ENCODE results near the gene MAN2B2. TPM values are rescaled to one million over a fixed set of nuclear protein-coding genes. Genes with fewer than 3 reads are reported as not detected.

Gene MAN2B2
- total RNA-seq, 1 experiment from 2014 or later: 30.9 TPM

DNA sequence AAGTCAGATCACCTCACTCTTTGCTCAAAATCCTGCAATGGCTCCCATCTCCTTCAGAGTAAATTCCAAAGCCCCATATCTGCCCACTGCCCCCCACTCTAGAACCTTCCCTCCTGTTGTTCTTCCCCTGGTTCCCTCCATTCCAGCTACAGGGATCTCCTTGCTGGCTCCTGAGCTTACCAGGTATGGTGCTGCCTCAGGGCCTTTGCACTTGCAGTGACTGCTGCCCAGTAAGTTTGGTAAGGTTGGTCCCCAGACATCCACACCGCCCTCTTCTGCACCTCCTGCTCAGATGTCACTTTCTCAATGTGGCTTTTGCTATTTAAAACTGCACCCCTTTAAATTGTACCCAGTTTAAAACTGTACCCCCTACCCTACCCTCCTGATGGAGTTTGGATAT is 7.8 kb upstream of the MAN2B2 start:
- CTCF ChIA-PET: no interaction called here
- BruUV-seq (replicated peaks): no TSS peak
- H3K9me3 Mint-ChIP-seq (ENCODE audit: low read depth, unreplicated experiment): no peaks in the 10 kb centered on the region
- H3K4me1 Mint-ChIP-seq (ENCODE audit: low read depth, unreplicated experiment): peaks cover 9% of the 10 kb centered on the region
- TF ChIP-seq, protein P1, sequence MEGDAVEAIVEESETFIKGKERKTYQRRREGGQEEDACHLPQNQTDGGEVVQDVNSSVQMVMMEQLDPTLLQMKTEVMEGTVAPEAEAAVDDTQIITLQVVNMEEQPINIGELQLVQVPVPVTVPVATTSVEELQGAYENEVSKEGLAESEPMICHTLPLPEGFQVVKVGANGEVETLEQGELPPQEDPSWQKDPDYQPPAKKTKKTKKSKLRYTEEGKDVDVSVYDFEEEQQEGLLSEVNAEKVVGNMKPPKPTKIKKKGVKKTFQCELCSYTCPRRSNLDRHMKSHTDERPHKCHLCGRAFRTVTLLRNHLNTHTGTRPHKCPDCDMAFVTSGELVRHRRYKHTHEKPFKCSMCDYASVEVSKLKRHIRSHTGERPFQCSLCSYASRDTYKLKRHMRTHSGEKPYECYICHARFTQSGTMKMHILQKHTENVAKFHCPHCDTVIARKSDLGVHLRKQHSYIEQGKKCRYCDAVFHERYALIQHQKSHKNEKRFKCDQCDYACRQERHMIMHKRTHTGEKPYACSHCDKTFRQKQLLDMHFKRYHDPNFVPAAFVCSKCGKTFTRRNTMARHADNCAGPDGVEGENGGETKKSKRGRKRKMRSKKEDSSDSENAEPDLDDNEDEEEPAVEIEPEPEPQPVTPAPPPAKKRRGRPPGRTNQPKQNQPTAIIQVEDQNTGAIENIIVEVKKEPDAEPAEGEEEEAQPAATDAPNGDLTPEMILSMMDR (IDR thresholded peaks at IDR 0.05; ENCODE audit: unreplicated experiment): no peak
- H3K27me3 Mint-ChIP-seq (ENCODE audit: unreplicated experiment): peaks cover 76% of the 10 kb centered on the region
- no peaks in the 10 kb centered on the region for H3K36me3 Mint-ChIP-seq (ENCODE audit: insufficient read depth, unreplicated experiment)
- H3K4me3 Mint-ChIP-seq (ENCODE audit: low read depth, unreplicated experiment): no peak overlapping the region
- H3K27ac Mint-ChIP-seq (ENCODE audit: unreplicated experiment): no peak overlapping the region
- DNase-seq: no peak
- intact Hi-C loops (cut with micrococcal nuclease; ENCODE audit: unreplicated experiment): no loop called here

DNA sequence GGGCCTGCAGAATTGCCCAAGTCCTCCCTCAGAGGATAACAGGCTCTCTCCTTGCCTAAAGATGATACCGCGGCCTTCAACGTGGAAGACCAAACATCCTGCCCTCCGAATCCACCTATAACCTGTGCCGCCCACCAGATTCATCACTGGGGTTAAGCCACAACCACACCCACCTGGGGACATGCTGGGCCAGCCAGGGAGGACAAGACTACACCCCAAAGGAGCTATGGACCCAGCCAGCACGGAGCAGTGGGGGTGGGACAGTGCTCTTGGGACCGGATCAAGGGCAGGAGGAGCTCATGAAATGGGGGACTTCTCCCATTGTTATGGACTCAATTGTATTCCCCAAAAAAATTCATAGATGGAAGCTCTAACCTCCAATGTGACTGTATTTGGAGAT is 6.8 kb upstream of the MAN2B2 start:
- Mint-ChIP-seq H3K4me3 (ENCODE audit: low read depth, unreplicated experiment) (no peak overlapping the region), H3K4me1 (ENCODE audit: low read depth, unreplicated experiment) (peaks cover 9% of the 10 kb centered on the region), H3K9me3 (ENCODE audit: low read depth, unreplicated experiment) (no peaks in the 10 kb centered on the region), H3K27me3 (ENCODE audit: unreplicated experiment) (peaks cover 78% of the 10 kb centered on the region), H3K27ac (ENCODE audit: unreplicated experiment) (no peak overlapping the region), H3K36me3 (ENCODE audit: insufficient read depth, unreplicated experiment) (no peaks in the 10 kb centered on the region)
- intact Hi-C loops (cut with micrococcal nuclease; ENCODE audit: unreplicated experiment): no loop called here
- BruUV-seq (replicated peaks): no TSS peak
- CTCF ChIA-PET: no interaction called here
- DNase-seq: no peak
- TF ChIP-seq, protein P1 (IDR thresholded peaks at IDR 0.05; ENCODE audit: unreplicated experiment): no peak

DNA sequence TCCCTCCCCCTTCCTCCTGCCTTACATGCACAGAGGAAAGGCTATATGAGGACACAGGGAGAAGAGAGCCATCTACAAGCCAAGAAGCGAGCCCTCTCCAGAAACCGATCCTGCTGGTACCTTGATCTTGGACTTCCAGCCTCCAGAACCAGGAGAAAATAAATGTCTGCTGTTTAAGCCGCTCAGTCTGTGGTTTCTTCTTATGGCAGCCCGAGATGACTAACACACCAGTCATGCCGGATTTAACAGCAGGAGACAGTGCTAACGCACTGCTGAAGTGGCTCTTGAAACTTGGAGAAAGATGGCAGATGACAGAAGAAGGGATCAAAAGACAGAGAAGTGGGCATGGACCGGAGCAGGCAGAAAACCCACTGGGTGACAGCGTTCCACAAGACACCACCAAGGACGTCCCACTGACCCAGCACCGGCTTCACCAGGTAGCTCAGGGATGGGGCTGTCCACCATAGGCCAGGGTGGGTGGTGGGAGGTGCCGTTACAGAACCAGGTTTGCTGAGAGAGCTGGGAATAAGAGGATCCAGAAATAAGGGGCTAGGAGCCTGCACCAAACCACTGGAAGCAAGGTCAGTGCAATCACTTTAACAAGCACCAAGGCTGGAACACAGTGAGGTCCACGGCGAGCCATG is 6.2 kb upstream of the MAN2B2 start:
- DNase-seq: no peak
- Mint-ChIP-seq H3K4me3 (ENCODE audit: low read depth, unreplicated experiment) (no peak overlapping the region), H3K4me1 (ENCODE audit: low read depth, unreplicated experiment) (peaks cover 9% of the 10 kb centered on the region), H3K36me3 (ENCODE audit: insufficient read depth, unreplicated experiment) (no peaks in the 10 kb centered on the region), H3K27ac (ENCODE audit: unreplicated experiment) (no peak overlapping the region), H3K27me3 (ENCODE audit: unreplicated experiment) (peaks cover 81% of the 10 kb centered on the region), H3K9me3 (ENCODE audit: low read depth, unreplicated experiment) (no peaks in the 10 kb centered on the region)
- intact Hi-C loops (cut with micrococcal nuclease; ENCODE audit: unreplicated experiment): no loop called here
- no TSS peak for BruUV-seq (replicated peaks)
- TF ChIP-seq, protein P1 (IDR thresholded peaks at IDR 0.05; ENCODE audit: unreplicated experiment): no peak
- CTCF ChIA-PET: interaction anchor here (0.6 kb wide), 1 partner anchor 27 kb away, joined by 3 read pairs; no protein-coding TSS in a partner anchor

DNA sequence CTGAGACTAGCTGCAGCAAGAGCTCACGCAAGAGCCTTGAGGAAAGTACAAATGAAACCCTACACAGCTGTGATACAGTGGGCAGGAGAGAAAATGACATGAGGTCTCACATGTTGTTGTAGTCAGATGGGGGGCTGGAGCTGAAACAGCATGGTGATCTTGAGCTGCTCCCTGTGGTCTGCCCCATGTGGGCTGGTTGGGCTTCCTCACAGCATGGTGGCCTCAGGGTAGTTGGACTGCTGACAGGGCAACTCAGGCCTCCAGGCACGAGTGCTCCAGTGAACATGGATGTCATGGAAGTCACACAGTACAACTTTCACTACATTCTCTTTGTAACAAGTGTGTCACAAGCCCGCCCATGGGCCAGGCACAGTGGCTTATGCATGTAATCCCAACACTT is 3.4 kb upstream of the MAN2B2 start:
- Mint-ChIP-seq H3K27ac (ENCODE audit: unreplicated experiment) (no peak overlapping the region), H3K27me3 (ENCODE audit: unreplicated experiment) (peaks cover 56% of the 10 kb centered on the region), H3K36me3 (ENCODE audit: insufficient read depth, unreplicated experiment) (peaks cover 18% of the 10 kb centered on the region), H3K4me1 (ENCODE audit: low read depth, unreplicated experiment) (peaks cover 9% of the 10 kb centered on the region), H3K9me3 (ENCODE audit: low read depth, unreplicated experiment) (no peaks in the 10 kb centered on the region), H3K4me3 (ENCODE audit: low read depth, unreplicated experiment) (no peak overlapping the region)
- DNase-seq: no peak
- BruUV-seq (replicated peaks): no TSS peak
- TF ChIP-seq, protein P1 (IDR thresholded peaks at IDR 0.05; ENCODE audit: unreplicated experiment): no peak
- CTCF ChIA-PET: no interaction called here
- intact Hi-C loops (cut with micrococcal nuclease; ENCODE audit: unreplicated experiment): no loop called here
